NAMALWA (cell line): ENCODE data around the gene NHLRC3.

ENCODE experiments used
- DNase-seq: peaks from one replicate; pipeline ENCODE4 v3.0.0-alpha.2; 2015; ENCODE audit warnings: low spot score

Gene NHLRC3

GRCh38 chr13:39044536-39044935 lies 6.3 kb downstream of the NHLRC3 start:
- DNase-seq = no peak

- no peak for DNase-seq
Measured at GRCh38 chr13:39047560-39047959, 9.3 kb downstream of the NHLRC3 start.

DNA sequence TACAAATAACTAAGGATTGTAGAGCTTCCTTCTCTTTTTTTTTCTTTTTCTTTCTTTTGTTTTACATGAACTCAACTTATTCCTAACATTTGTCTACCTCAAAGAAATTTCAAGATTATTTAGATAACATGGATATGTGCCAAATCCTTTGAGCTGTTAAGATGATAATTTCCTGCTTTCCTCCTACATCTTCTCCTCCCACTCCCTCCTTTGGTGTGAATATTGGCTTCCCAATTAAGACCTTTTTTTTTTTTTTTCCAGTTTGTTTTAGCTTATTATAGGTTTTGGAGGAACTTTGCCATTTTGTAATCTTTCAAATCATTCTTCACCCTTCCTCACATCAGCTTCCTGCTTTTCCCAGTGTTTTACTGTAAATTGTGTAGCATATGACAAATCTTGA lies 10.6 kb downstream of the NHLRC3 start:
- no peak for DNase-seq

DNA sequence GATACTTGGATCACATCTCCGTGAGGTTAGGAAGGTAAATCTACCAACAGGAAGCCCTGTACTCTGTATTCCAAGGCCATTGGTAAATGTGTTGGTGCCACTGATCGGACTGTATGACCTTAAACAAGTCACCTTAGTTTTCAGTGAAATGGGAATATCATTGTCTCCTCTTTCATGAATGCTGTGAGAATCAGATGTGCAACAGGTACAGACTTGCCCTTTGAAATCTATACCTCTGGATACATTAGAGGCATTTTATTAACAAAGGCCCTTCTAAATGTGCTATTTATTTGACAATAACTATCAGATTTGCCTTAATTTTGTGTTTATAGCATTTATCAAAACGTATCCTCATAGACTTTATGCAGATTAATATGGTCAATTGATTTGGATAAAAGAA lies 11.0 kb downstream of the NHLRC3 start:
- DNase-seq = no peak

GRCh38 chr13:39051157-39051556 lies 12.9 kb downstream of the NHLRC3 start:
- peak; percentile 83 for DNase-seq

- no peak for DNase-seq
Measured at GRCh38 chr13:39052944-39053343, 14.7 kb downstream of the NHLRC3 start.

- no peak for DNase-seq
Measured at GRCh38 chr13:39054112-39054511, 15.9 kb downstream of the NHLRC3 start.

- no peak for DNase-seq
Measured at GRCh38 chr13:39056018-39056417, 17.8 kb downstream of the NHLRC3 start.

GRCh38 chr13:39058040-39058439 lies 19.8 kb downstream of the NHLRC3 start:
- DNase-seq = no peak

GRCh38 chr13:39062004-39062403 lies 23.7 kb downstream of the NHLRC3 start:
- DNase-seq = no peak

GRCh38 chr13:39072842-39073241 lies 34.6 kb downstream of the NHLRC3 start:
- no peak for DNase-seq

DNA sequence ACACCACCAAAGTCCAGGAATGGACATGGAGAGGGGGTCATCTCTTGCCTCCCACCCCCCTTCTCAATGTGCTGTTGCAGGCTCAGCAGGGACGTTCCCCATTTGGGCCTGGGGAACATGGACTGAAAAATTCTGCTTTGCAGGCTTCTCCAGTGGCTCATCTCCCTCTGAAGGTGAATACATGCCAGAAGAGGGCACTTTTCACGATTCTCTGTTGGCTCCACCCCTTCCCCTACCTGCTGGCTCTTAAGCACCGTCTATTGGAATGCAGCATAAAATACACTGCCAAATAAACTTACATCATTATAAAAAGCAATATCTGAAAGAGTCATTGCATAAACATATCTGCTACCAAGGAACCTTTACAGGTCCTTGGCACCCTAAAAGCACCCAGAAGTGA lies 35.7 kb downstream of the NHLRC3 start:
- no peak for DNase-seq

- DNase-seq = peak; percentile 5
Measured at GRCh38 chr13:39086251-39086945, 48.1 kb downstream of the NHLRC3 start.

DNA sequence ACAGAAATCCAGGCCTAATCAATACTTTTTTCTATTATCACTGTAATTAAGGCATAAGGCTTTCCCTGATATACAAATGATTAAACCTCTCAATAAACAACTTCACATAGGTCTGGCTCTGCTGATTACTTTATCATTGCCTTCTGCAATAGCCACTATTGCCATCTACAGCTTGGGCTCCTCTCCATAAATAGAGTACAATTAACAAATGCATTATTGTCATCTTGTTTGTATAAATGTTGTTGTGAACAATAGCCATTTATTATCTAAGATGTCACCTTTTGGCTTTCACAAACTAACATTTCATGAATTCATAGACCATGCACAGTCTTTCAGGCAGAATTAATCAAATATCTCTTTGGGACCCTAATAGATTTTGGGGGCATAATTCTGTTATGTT lies 53.3 kb downstream of the NHLRC3 start:
- no peak for DNase-seq

GRCh38 chr13:39095500-39095899 lies 57.2 kb downstream of the NHLRC3 start:
- peak; percentile 45 for DNase-seq

- DNase-seq = no peak
Measured at GRCh38 chr13:39099231-39099630, 61.0 kb downstream of the NHLRC3 start.
